Psoas muscle (tissue), 8 donors: Measurements from ENCODE around the gene EZH2. TPM values are rescaled to one million over a fixed set of nuclear protein-coding genes. Genes with fewer than 3 reads are reported as not detected.

Experiments
- ATAC-seq, 4 donors: fragments of 200-7000 bp; cut with Tn5 transposase; one replicate each; pipeline ENCODE4 v1.9.1; 2020; ENCODE audit warnings: moderate library complexity in 3 of 4, mild to moderate bottlenecking in 2 of 4
- DNase-seq, 2 donors: peaks; one replicate each; pipeline ENCODE4 v3.0.0-alpha.2; 2020
- H3K27ac ChIP-seq: fragments of 200-600 bp; one replicate; pipeline ENCODE4 v1.8.0; 2022
- H3K27me3 ChIP-seq, 3 donors: fragments of 200-600 bp in 1 of 3; one replicate each; pipeline versions ENCODE4 v1.6.1 to v1.8.0; 2013 to 2022; ENCODE audit warnings: low read length in 2 of 3, mild to moderate bottlenecking in 2 of 3, moderate library complexity in 1 of 3; ENCODE audit not compliant: insufficient read depth in 3 of 3
- H3K36me3 ChIP-seq, 2 donors: fragments of 200-600 bp in 1 of 2; one replicate each; pipeline versions ENCODE4 v1.6.1 to v1.8.0; 2013 to 2022; ENCODE audit warnings: low read depth in 1 of 2, mild to moderate bottlenecking in 1 of 2, moderate library complexity in 1 of 2; ENCODE audit not compliant: insufficient read depth in 1 of 2
- H3K4me1 ChIP-seq: fragments of 200-600 bp; one replicate; pipeline ENCODE4 v1.8.0; 2022
- H3K4me3 ChIP-seq: fragments of 200-600 bp; one replicate; pipeline ENCODE4 v1.8.0; 2022; ENCODE audit warnings: mild to moderate bottlenecking
- H3K9me3 ChIP-seq: fragments of 200-600 bp; one replicate; pipeline ENCODE4 v1.8.0; 2022
- WGBS, 3 donors: extraction: QIAGEN DNeasy Blood & Tissue Kit; methylation state at CpG; one replicate each; pipeline versions ENCODE4 v1.1.6 to v1.1.7; 2013; 5-methylcytosine and 5-hydroxymethylcytosine counted together
- intact Hi-C, 2 donors: fragments of 100-400 bp; cut with DNase I; formaldehyde crosslinking; loops; one replicate each; pipeline versions ENCODE4 v1.11.0 to v1.14.2; 2022
- polyA plus RNA-seq, 3 donors: library from polyadenylated mRNA; stranded (reverse); fragments of 200-250 nt; gene quantifications; one replicate each; pipeline ENCODE4 v1.2.3, GENCODE V29; 2013
- total RNA-seq, 4 donors: library from RNA; stranded (reverse); fragmentation: NEBNext Ultra II Directional in 2 of 4; extraction: Animal tissue kit (Norgen Biotek cat#: 25700) in 2 of 4; gene quantifications; one replicate each; pipeline versions ENCODE4 v1.2.1 to v1.2.4, GENCODE V29; 2021 to 2023
- TF ChIP-seq, protein P1 (sequence below): fragments of 200-600 bp; IDR thresholded peaks from one replicate; pipeline ENCODE4 v1.8.0; 2022; ENCODE audit warnings: antibody characterized with exemption
- donor health status: healthy with polysubstance abuse.
- donor health status: DM: no; HTN: no; CAD: no; lungs with moderate emphysema.
- donor health status: Bipolar disorder and iron deficiency.
- donor health status: healthy.
- donor health status: DM: yes; HTN: yes; CAD: no.
- donor health status: DM: no; HTN: no; CAD: no.
- donor health status: DM: no; HTN: no; CAD: no.
- donor health status: DM: yes; HTN: yes; CAD: no.

The EZH2 gene
- total and polyA plus RNA-seq, 7 donors = 1.9 to 4.6 (median 2.5) TPM

DNA sequence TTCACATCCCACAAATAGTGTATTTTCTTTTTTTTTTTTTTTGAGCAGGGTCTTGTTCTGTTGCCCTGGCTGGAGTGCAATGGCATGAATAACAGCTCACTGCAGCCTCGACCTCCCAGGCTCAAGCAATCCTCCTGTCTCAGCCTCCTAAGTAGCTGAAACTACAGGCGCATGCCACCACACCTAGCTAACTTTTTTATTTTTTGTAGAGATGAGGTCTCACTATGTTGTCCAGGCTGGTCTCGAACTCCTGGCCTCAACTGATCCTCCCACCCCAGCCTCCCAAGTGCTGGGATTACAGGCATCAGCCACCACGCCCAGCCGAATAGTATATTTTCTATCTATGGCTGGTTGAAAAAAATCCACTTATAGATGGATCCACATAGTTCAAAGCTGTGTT, 12.5 kb downstream of the EZH2 start:
- WGBS, 3 donors = 88 to 100% (median 98%) methylated on average over 5 of the region's 5 CpGs
- H3K27me3 ChIP-seq = no peaks in the 10 kb centered on the region
- no peaks in the 10 kb centered on the region for H3K4me1 ChIP-seq
- no peak overlapping the region for H3K27ac ChIP-seq
- H3K4me3 ChIP-seq = no peak overlapping the region
- TF ChIP-seq, protein P1, sequence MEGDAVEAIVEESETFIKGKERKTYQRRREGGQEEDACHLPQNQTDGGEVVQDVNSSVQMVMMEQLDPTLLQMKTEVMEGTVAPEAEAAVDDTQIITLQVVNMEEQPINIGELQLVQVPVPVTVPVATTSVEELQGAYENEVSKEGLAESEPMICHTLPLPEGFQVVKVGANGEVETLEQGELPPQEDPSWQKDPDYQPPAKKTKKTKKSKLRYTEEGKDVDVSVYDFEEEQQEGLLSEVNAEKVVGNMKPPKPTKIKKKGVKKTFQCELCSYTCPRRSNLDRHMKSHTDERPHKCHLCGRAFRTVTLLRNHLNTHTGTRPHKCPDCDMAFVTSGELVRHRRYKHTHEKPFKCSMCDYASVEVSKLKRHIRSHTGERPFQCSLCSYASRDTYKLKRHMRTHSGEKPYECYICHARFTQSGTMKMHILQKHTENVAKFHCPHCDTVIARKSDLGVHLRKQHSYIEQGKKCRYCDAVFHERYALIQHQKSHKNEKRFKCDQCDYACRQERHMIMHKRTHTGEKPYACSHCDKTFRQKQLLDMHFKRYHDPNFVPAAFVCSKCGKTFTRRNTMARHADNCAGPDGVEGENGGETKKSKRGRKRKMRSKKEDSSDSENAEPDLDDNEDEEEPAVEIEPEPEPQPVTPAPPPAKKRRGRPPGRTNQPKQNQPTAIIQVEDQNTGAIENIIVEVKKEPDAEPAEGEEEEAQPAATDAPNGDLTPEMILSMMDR = no peak
- H3K9me3 ChIP-seq = peaks cover 5% of the 10 kb centered on the region
- ATAC-seq (no peak), DNase-seq (no peak)
- no peaks in the 10 kb centered on the region for H3K36me3 ChIP-seq
- intact Hi-C loops = no loop called here

DNA sequence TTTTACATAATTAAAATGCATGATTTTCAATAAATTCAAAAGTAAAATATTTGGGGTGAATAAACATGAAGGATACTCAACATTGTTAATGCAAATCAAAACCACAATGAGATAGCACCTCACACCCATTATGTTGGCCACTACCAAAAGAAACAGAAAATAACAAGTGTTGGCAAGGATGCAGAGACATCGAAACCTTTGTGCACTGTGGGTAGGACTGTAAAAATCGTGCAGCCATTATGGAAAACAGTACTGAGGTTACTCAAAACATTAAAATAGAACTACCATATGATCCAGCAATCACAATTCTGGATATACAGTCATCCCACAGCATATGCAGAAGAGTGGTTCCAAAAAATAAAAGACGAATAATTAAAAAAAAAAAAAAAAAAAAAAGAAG, 13.1 kb downstream of the EZH2 start:
- TF ChIP-seq, protein P1 = no peak
- Histone ChIP-seq H3K4me1 (no peaks in the 10 kb centered on the region), H3K27me3 (no peaks in the 10 kb centered on the region), H3K9me3 (peaks cover 5% of the 10 kb centered on the region), H3K27ac (no peak overlapping the region), H3K4me3 (no peak overlapping the region), H3K36me3 (no peaks in the 10 kb centered on the region)
- DNase-seq (no peak), ATAC-seq (no peak)
- intact Hi-C loops = no loop called here
- 89 to 98% (median 95%) methylated on average over 3 of the region's 3 CpGs for WGBS, 3 donors

DNA sequence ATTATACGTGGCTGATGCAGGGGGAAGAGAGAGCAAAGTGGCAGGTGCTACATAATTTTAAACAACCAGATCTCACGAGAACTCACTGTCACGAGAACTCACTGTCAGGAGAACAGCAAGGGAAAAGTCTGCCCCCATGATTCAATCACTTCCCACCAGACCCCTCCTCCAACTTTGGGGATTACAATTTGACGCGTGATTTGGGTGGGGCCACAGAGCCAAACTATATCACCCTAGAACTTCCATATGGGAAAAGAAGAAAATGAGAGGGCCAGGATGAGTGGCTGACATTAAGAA, 15.8 kb downstream of the EZH2 start:
- TF ChIP-seq, protein P1 = no peak
- Histone ChIP-seq H3K4me3 (no peak overlapping the region), H3K27me3 (no peaks in the 10 kb centered on the region), H3K4me1 (no peaks in the 10 kb centered on the region), H3K27ac (no peak overlapping the region), H3K36me3 (no peaks in the 10 kb centered on the region), H3K9me3 (peaks cover 5% of the 10 kb centered on the region)
- intact Hi-C loops = loop anchor here in 1 of 2 donors (10.0 kb wide), 1 partner anchor 526 kb away; no protein-coding TSS in a partner anchor
- DNase-seq (no peak), ATAC-seq (no peak)
- 60 to 64% (median 64%) methylated on average over 5 of the region's 5 CpGs for WGBS, 3 donors

DNA sequence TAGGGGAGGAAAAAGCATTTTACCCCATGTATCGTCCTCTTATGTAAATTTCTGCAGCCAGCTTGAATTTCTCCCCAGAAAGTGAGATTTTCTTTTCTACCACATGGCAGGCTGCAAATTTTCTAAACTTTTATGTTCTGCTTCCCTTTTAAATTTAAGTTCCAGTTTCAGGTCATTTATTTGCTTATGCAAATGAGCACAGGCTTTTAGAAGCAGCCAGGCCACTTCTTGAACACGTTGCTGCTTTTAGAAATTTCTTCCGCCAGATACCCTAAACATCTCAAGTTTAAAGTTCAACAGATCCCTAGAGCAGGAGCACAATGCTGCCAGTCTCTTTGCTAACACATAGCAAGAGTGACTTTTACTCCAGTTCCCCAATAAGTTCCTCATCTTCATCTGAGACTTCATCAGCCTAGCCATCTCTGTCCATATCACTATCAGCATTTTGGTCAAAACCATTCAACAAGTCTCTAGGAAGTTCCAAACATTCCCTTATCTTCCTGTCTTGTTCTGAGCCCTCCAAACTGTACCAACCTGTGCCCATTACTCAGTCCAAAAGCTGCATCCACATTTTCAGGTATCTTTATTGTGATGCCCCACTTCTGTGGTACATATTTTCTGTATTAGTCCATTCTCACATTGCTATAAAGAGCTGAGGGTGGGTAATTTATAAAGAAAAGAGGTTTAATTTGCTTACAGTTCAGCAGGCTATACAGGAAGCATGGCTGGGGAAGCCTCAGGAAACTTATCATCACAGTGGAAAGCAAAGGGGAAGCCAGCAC, 16.3 kb downstream of the EZH2 start:
- Histone ChIP-seq H3K4me3 (no peak overlapping the region), H3K27ac (no peak overlapping the region), H3K9me3 (peaks cover 5% of the 10 kb centered on the region), H3K36me3 (no peaks in the 10 kb centered on the region), H3K4me1 (no peaks in the 10 kb centered on the region), H3K27me3 (no peaks in the 10 kb centered on the region)
- WGBS, 3 donors = 86 to 93% (median 86%) methylated on average over 3 of the region's 3 CpGs
- ATAC-seq (no peak), DNase-seq (no peak)
- intact Hi-C loops = loop anchor here in 1 of 2 donors (10.0 kb wide), 1 partner anchor 527 kb away; no protein-coding TSS in a partner anchor
- TF ChIP-seq, protein P1 = no peak

DNA sequence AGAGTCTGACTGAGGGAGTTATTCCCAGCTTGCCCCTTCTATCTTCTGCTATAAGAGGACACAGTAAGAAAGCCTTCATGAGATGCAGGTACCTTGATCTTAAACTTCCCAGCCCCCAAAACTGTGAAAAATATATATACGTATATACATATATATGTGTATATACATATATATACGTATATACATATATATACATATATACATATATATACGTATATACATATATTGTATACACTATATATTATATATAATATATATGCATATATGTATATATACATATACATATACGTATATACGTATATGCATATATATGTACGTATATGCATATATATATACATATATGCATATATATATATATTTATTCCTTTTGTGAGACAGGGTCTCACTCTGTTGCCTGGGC, 17.7 kb downstream of the EZH2 start:
- Histone ChIP-seq H3K9me3 (peaks cover 5% of the 10 kb centered on the region), H3K27me3 (no peaks in the 10 kb centered on the region), H3K4me1 (no peaks in the 10 kb centered on the region), H3K27ac (no peak overlapping the region), H3K4me3 (no peak overlapping the region), H3K36me3 (no peaks in the 10 kb centered on the region)
- intact Hi-C loops = loop anchor here in 1 of 2 donors (10.0 kb wide), 1 partner anchor 528 kb away; no protein-coding TSS in a partner anchor
- WGBS, 3 donors = 94 to 96% (median 96%) methylated on average over 6 of the region's 6 CpGs
- TF ChIP-seq, protein P1 = no peak
- no peak for DNase-seq
- ATAC-seq = no peak
